ENCODE data around the gene COPG2. TPM values are rescaled to one million over a fixed set of nuclear protein-coding genes. Genes with fewer than 3 reads are reported as not detected.

Gene COPG2, protein sequence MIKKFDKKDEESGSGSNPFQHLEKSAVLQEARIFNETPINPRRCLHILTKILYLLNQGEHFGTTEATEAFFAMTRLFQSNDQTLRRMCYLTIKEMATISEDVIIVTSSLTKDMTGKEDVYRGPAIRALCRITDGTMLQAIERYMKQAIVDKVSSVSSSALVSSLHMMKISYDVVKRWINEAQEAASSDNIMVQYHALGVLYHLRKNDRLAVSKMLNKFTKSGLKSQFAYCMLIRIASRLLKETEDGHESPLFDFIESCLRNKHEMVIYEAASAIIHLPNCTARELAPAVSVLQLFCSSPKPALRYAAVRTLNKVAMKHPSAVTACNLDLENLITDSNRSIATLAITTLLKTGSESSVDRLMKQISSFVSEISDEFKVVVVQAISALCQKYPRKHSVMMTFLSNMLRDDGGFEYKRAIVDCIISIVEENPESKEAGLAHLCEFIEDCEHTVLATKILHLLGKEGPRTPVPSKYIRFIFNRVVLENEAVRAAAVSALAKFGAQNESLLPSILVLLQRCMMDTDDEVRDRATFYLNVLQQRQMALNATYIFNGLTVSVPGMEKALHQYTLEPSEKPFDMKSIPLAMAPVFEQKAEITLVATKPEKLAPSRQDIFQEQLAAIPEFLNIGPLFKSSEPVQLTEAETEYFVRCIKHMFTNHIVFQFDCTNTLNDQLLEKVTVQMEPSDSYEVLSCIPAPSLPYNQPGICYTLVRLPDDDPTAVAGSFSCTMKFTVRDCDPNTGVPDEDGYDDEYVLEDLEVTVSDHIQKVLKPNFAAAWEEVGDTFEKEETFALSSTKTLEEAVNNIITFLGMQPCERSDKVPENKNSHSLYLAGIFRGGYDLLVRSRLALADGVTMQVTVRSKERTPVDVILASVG
- 17.6 and 24.4 TPM in 2 replicates for total RNA-seq (2021)
- percentile 60 among the genes with signal in this experiment for Bru-seq, nascent RNA
- percentile 51 among the genes with signal in this experiment for BruChase-seq, experiment 1, labeled RNA remaining after a 2-hour chase
- percentile 54 among the genes with signal in this experiment for BruChase-seq, experiment 2, labeled RNA remaining after a 6-hour chase
- long read RNA-seq, transcript COPG2-202 (24 exons, 3,134 nt) = major isoform, 44 of 56 reads
- long read RNA-seq, partial matches to known transcripts = 3 of 56 reads
- long read RNA-seq, other reads (novel, unspliced or antisense) = 8 of 56 reads

DNA sequence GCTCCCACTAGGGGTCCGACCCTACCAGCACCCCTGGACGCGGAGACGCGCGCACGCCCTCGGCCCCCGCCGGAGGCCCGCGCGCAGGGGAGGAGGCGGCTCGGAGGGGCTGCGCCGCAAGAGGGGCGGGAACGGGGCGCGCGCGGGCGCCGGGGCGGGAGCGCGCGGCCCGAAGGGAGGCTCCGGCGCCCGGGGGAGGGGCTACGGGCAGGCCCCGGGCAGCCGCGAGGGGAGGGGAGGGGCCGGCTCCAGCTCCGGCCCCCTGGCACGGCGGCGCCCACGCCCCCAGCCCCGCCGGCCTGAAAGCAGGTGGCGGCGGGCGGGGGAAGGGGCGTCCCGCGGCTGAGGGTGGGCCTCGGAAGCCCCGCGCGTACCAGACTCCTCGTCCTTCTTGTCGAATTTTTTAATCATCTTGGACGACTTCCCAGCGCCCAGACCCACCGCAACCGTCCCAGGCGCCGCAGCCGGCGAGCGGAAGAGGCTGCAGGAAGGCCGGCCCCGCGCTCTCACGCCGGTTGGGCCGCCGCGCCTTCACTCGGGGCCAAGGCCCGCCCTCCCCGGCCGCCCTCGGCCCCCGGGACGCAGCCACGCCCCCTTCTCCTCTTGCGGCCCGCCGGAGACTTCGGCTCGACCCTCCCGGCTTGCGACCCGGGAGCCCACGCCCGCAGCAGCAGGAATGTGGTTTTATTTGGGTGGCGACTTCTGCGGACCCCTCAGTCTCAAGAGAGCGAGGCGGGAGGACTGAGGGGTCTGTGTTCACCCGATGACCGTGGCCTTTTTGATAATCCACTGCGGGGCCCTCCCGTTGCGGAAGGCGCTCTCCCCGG lies at the start of gene COPG2:
COPG2 (minus strand) TSS at position 491 of the 827 bp plus-strand sequence; CDS start at position 411, 80 bp downstream.
- H3K27me3 ChIP-seq (replicated peaks; ENCODE audit: insufficient read depth, low read depth, low read length, poor library complexity) = no peaks in the 10 kb centered on the region
- ChIA-PET POLR2A (ENCODE audit: low non-redundant PET) (no interaction called here), CTCF (no interaction called here)
- peak within 1 kb of the TSS; percentile 86 for H3K27ac ChIP-seq (ENCODE audit: low read depth, low read length, poor library complexity, severe bottlenecking)
- no peaks in the 10 kb centered on the region for H3K9me3 ChIP-seq (ENCODE audit: low read depth, low read length, poor library complexity, severe bottlenecking)
- H3K4me1 ChIP-seq (ENCODE audit: insufficient read depth, low read length, poor library complexity, severe bottlenecking) = peaks cover 5% of the 10 kb centered on the region
- intact Hi-C loops (cut with micrococcal nuclease; ENCODE audit: unreplicated experiment) = no loop called here
- DNase-seq (ENCODE audit: low spot score) = peak; percentile 93
- H3K36me3 ChIP-seq (ENCODE audit: insufficient read depth, low read length, poor library complexity, severe bottlenecking) = no peaks in the 10 kb centered on the region
- BruUV-seq (replicated peaks) = no TSS peak
- peak within 1 kb of the TSS; percentile 57 for H3K4me3 ChIP-seq (ENCODE audit: low read depth, low read length, poor library complexity, severe bottlenecking)
- TF ChIP-seq, protein P1, sequence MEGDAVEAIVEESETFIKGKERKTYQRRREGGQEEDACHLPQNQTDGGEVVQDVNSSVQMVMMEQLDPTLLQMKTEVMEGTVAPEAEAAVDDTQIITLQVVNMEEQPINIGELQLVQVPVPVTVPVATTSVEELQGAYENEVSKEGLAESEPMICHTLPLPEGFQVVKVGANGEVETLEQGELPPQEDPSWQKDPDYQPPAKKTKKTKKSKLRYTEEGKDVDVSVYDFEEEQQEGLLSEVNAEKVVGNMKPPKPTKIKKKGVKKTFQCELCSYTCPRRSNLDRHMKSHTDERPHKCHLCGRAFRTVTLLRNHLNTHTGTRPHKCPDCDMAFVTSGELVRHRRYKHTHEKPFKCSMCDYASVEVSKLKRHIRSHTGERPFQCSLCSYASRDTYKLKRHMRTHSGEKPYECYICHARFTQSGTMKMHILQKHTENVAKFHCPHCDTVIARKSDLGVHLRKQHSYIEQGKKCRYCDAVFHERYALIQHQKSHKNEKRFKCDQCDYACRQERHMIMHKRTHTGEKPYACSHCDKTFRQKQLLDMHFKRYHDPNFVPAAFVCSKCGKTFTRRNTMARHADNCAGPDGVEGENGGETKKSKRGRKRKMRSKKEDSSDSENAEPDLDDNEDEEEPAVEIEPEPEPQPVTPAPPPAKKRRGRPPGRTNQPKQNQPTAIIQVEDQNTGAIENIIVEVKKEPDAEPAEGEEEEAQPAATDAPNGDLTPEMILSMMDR (conservative IDR thresholded peaks at IDR 0.05; ENCODE audit: low read depth, low read length) = no peak
- TF ChIP-seq EZH2 (IDR thresholded peaks at IDR 0.05; ENCODE audit: borderline replicate concordance, low read depth, low read length, poor library complexity, severe bottlenecking) = no peak

DNA sequence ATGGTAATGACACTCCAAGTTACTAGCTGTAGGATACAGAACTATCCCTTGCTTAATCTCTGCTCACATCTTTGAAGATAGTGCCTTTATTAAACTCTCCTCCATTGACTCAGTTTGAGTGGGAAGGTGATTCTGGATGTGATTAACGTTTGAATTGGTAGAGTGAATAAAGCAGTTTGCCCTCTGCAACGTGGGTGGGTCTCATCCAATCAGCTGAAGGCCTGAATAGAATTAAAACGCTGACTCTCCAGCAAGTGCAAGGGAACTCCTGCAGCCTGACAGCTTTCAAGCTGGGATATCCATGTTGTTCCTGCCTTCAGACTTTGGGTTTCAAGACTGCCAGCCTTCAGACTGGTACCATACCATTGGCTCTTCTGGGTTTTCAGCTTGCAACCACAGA lies 43.9 kb upstream of the COPG2 start:
- Histone ChIP-seq H3K9me3 (ENCODE audit: low read depth, low read length, poor library complexity, severe bottlenecking) (no peaks in the 10 kb centered on the region), H3K36me3 (ENCODE audit: insufficient read depth, low read length, poor library complexity, severe bottlenecking) (no peaks in the 10 kb centered on the region), H3K4me3 (ENCODE audit: low read depth, low read length, poor library complexity, severe bottlenecking) (no peak overlapping the region), H3K27me3 (replicated peaks; ENCODE audit: insufficient read depth, low read depth, low read length, poor library complexity) (no peaks in the 10 kb centered on the region), H3K4me1 (ENCODE audit: insufficient read depth, low read length, poor library complexity, severe bottlenecking) (no peaks in the 10 kb centered on the region), H3K27ac (ENCODE audit: low read depth, low read length, poor library complexity, severe bottlenecking) (no peak overlapping the region)
- POLR2A ChIA-PET (ENCODE audit: low non-redundant PET) = no interaction called here
- CTCF ChIA-PET = no interaction called here
- BruUV-seq (replicated peaks) = no TSS peak
- intact Hi-C loops (cut with micrococcal nuclease; ENCODE audit: unreplicated experiment) = no loop called here
- DNase-seq (ENCODE audit: low spot score) = no peak
- no peak for TF ChIP-seq EZH2 (IDR thresholded peaks at IDR 0.05; ENCODE audit: borderline replicate concordance, low read depth, low read length, poor library complexity, severe bottlenecking)
- TF ChIP-seq, protein P1 (conservative IDR thresholded peaks at IDR 0.05; ENCODE audit: low read depth, low read length) = no peak

DNA sequence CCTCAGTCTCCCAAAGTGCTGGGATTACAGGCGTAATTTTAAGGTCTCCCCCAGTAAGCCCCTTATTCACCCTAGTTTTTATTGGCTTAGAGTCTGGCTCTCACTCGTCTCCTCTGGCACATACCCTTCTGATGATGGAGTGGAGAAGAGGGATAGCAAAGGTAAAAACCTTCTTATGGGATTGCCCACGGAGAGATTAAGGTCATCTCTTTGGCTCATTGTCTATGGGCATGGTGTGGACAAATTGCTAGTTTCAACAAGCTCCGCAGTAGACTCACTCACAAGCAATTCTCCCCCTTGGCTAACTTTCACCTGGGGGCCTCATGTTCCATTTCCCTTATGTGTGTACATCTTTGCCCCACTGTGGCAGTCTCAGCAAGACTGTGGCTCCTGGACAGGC lies 40.2 kb upstream of the COPG2 start:
- Histone ChIP-seq H3K36me3 (ENCODE audit: insufficient read depth, low read length, poor library complexity, severe bottlenecking) (no peaks in the 10 kb centered on the region), H3K27ac (ENCODE audit: low read depth, low read length, poor library complexity, severe bottlenecking) (no peak overlapping the region), H3K27me3 (replicated peaks; ENCODE audit: insufficient read depth, low read depth, low read length, poor library complexity) (peaks cover 6% of the 10 kb centered on the region), H3K4me3 (ENCODE audit: low read depth, low read length, poor library complexity, severe bottlenecking) (no peak overlapping the region), H3K4me1 (ENCODE audit: insufficient read depth, low read length, poor library complexity, severe bottlenecking) (no peaks in the 10 kb centered on the region), H3K9me3 (ENCODE audit: low read depth, low read length, poor library complexity, severe bottlenecking) (peaks cover 4% of the 10 kb centered on the region)
- no peak for DNase-seq (ENCODE audit: low spot score)
- CTCF ChIA-PET = no interaction called here
- BruUV-seq (replicated peaks) = no TSS peak
- TF ChIP-seq, protein P1 (conservative IDR thresholded peaks at IDR 0.05; ENCODE audit: low read depth, low read length) = no peak
- TF ChIP-seq EZH2 (IDR thresholded peaks at IDR 0.05; ENCODE audit: borderline replicate concordance, low read depth, low read length, poor library complexity, severe bottlenecking) = no peak
- POLR2A ChIA-PET (ENCODE audit: low non-redundant PET) = no interaction called here
- intact Hi-C loops (cut with micrococcal nuclease; ENCODE audit: unreplicated experiment) = no loop called here
